NT2/D1 (cell line): ENCODE measurements around the gene PRSS56.

Experiments used
- YY1 ChIP-seq: IDR thresholded peaks from 2 replicates; pipeline ENCODE4 v1.6.1; 2011; ENCODE audit not compliant: insufficient read length, insufficient read depth
- ZNF274 ChIP-seq: IDR thresholded peaks from 2 replicates; pipeline ENCODE4 v1.6.1; 2011; ENCODE audit warnings: mild to moderate bottlenecking, low read depth, low read length

- TF ChIP-seq ZNF274 (no peak), YY1 (no peak)
Observed at GRCh38 chr2:232497348-232497747, 22.8 kb upstream of the PRSS56 start.
